Measurements from ENCODE around the gene FKTN. TPM values are rescaled to one million over a fixed set of nuclear protein-coding genes. Genes with fewer than 3 reads are reported as not detected.

The FKTN gene
- total RNA-seq, 8 experiments from 2014 or later = 15.7 to 32.8 (median 18.8) TPM

DNA sequence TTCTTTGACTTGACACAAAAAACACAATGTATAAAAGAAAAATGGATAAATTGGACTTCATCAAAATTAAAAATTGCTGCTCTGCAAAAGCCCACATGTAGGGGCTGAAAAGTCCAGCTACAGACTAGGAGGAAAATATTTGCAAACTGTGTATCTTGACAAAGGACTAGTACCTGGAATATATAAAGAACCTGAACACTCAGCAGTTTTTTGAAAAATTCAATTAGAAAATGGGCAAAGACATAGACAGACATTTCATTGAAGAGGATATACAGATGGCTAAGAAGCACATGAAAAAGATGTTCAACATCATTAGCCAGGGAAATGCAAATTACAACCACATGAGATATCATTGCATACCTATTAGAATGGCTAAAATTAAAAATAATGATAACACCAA lies 85.9 kb downstream of the FKTN start:
- no peak overlapping the region for H3K27ac ChIP-seq
- H3K4me3 ChIP-seq = no peak overlapping the region
- ATAC-seq (replicated peaks in 6 of 8) = no peak

DNA sequence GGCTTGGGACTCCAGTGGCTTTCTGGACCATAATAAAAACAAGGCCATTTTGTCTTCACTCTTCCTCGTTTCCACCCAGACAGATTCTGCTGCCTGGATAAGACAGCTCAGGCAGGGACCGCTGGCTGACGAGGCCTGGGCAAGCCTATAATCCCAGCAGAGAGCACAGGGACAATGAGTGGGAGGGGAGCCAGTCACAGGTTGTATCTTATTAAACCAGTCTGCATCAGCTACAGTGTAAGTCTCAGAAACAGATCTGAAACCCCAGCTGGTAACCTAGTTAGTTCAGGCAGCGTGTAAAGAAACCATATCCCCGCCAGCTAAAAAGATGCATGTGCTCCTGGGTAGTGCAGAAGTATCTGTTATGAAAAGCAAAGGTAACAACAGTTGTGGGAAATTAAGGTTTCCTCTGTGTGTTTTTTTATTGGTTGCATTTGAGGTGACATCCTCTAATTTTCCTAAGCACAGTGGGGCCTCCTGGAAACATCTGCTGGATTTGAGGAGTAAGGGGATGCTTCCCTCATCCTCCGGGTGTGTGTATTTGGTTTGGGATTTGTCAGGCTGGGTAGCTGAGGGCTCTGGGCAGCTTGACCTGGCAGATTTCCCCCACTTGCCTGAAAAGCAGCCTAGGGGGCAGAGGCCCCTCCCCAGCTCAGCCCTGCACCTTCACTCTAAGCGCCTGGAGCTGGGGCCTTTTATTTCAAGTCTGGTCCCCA lies 89.1 kb downstream of the FKTN start:
- no peak for ATAC-seq (replicated peaks in 6 of 8)
- no peak overlapping the region for H3K4me3 ChIP-seq
- H3K4me1 ChIP-seq (replicated peaks in 1 of 2) = peaks cover 5% of the 10 kb centered on the region in 2 donors
- 79 to 100% (median 87%) methylated on average over 1 to 7 of the region's 7 CpGs; no CpG with 5 or more reads in 3 of the 10 experiments for WGBS, 10 experiments
- peak overlapping the region in 1 of 2 donors; percentile 3 for H3K27ac ChIP-seq
- in situ Hi-C loops (cut with MboI; ENCODE audit: low pct_unique_long_range_greater_than_20kb in 2 of 9, low sequenced_read_pairs in 9 of 9, unreplicated experiment in 9 of 9) = loop anchor here in 1 of 9 experiments (25.0 kb wide), 1 partner anchor 90 kb away; no protein-coding TSS in a partner anchor

More for the DNA sequence above, 85.9 kb downstream of the FKTN start:
- in situ Hi-C loops (cut with MboI; ENCODE audit: low pct_unique_long_range_greater_than_20kb in 2 of 9, low sequenced_read_pairs in 9 of 9, unreplicated experiment in 9 of 9) = loop anchor here in 1 of 9 experiments (25.0 kb wide), 1 partner anchor 94 kb away; no protein-coding TSS in a partner anchor
- peaks cover 5% of the 10 kb centered on the region in 2 donors for H3K4me1 ChIP-seq (replicated peaks in 1 of 2)

DNA sequence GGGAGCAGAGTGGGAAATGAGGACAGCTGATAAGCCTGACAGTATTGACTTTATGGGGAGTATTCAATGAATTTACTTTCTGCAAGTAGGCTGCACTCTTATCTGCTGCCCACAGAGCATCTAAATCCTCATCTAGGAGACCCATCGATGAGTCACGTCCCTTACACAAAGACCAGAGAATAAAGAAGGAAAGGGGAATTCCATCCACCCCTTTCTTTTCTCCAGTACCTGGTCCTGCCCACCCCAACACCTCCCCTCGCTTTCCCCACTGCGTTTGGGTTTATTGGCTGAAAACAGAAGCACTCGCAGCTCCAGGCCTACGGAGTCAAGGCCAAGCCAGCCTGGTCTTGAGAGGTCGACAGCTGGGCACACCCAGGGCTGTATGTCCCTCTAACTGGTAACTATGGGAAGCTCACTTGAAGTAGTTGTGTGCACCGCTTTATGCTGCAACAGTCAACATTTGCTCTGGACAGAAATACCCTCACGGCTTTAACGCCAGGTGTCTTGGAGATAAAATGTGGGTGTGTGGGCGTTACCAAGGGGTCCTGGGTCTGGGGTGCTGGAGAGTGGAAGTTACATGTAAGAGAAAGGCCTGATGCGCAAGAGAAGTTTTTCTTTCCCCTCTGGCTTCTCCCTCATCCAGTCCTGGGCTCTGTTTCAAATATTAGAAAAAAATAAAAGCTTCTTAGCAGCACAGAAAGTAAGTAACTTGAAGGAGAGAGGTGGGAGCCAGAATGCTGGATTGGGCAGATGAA lies 89.8 kb downstream of the FKTN start:
- no peak overlapping the region for H3K27ac ChIP-seq
- peak in 4 of 8 experiments; percentile 19 to 94 (median 22) for ATAC-seq (replicated peaks in 6 of 8)
- WGBS, 10 experiments = 63 to 100% (median 87%) methylated on average over 1 to 7 of the region's 12 CpGs
- in situ Hi-C loops (cut with MboI; ENCODE audit: low pct_unique_long_range_greater_than_20kb in 2 of 9, low sequenced_read_pairs in 9 of 9, unreplicated experiment in 9 of 9) = loop anchor here in 1 of 9 experiments (25.0 kb wide), 1 partner anchor 90 kb away; no protein-coding TSS in a partner anchor
- peaks cover 5% of the 10 kb centered on the region in 2 donors for H3K4me1 ChIP-seq (replicated peaks in 1 of 2)
- H3K4me3 ChIP-seq = no peak overlapping the region

DNA sequence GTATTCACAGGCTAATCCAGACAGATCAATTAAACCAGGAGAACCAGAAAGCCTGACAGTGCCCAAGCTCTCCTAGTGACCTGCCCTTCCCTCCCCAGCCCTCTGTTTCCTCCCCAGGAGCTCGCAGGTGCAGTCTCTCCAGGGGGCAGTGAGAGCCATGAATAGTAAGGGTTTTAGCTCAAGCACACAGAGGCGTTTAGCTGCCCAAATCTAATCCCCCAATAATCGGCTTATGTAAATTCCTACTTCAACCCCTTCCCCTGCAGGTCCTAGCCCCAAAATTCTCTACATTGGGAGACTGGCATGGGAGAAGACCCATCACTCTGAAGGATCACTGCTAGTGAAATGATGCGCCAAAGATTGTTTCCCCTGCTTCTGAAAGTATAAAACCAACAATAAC lies 93.9 kb downstream of the FKTN start:
- H3K4me3 ChIP-seq = no peak overlapping the region
- WGBS, 10 experiments = 25 to 100% (median 60%) methylated on average over 1 to 4 of the region's 4 CpGs; no CpG with 5 or more reads in 4 of the 10 experiments
- ATAC-seq (replicated peaks in 6 of 8) = no peak
- in situ Hi-C loops (cut with MboI; ENCODE audit: low pct_unique_long_range_greater_than_20kb in 2 of 9, low sequenced_read_pairs in 9 of 9, unreplicated experiment in 9 of 9) = no loop called here
- H3K4me1 ChIP-seq (replicated peaks in 1 of 2) = peaks cover 5 to 6% of the 10 kb centered on the region in 2 donors
- H3K27ac ChIP-seq = no peak overlapping the region

- WGBS, 10 experiments = 0 to 45% (median 1%) methylated on average over 1 to 31 of the region's 75 CpGs; no CpG with 5 or more reads in 1 of the 10 experiments
- no peak overlapping the region for H3K27ac ChIP-seq
- H3K4me1 ChIP-seq (replicated peaks in 1 of 2) = peaks cover 3 to 7% of the 10 kb centered on the region in 2 donors
- peak; percentile 48 to 94 (median 91) for ATAC-seq (replicated peaks in 6 of 8)
- in situ Hi-C loops (cut with MboI; ENCODE audit: low pct_unique_long_range_greater_than_20kb in 2 of 9, low sequenced_read_pairs in 9 of 9, unreplicated experiment in 9 of 9) = no loop called here
- H3K4me3 ChIP-seq = peak overlapping the region; percentile 27 to 52 (median 43)
Measured at GRCh38 chr9:105656131-105656921, 98.4 kb downstream of the FKTN start.

GRCh38 chr9:105658351-105658750 lies 100.4 kb downstream of the FKTN start:
- in situ Hi-C loops (cut with MboI; ENCODE audit: low pct_unique_long_range_greater_than_20kb in 2 of 9, low sequenced_read_pairs in 9 of 9, unreplicated experiment in 9 of 9) = no loop called here
- no peak for ATAC-seq (replicated peaks in 6 of 8)
- 14 to 100% (median 57%) methylated on average over 1 to 2 of the region's 2 CpGs; no CpG with 5 or more reads in 1 of the 10 experiments for WGBS, 10 experiments
- Histone ChIP-seq H3K27ac (no peak overlapping the region), H3K4me1 (replicated peaks in 1 of 2) (peaks cover 3 to 7% of the 10 kb centered on the region in 2 donors), H3K4me3 (no peak overlapping the region)

GRCh38 chr9:105661011-105661410 lies 103.1 kb downstream of the FKTN start:
- peak in 3 of 8 experiments; percentile 89 to 96 (median 96) for ATAC-seq (replicated peaks in 6 of 8)
- no peak overlapping the region for H3K27ac ChIP-seq
- in situ Hi-C loops (cut with MboI; ENCODE audit: low pct_unique_long_range_greater_than_20kb in 2 of 9, low sequenced_read_pairs in 9 of 9, unreplicated experiment in 9 of 9) = no loop called here
- no peak overlapping the region for H3K4me3 ChIP-seq
- WGBS, 10 experiments = 0 to 100% (median 60%) methylated on average over 1 to 3 of the region's 4 CpGs; no CpG with 5 or more reads in 3 of the 10 experiments
- peaks cover 3 to 7% of the 10 kb centered on the region in 2 donors for H3K4me1 ChIP-seq (replicated peaks in 1 of 2)

DNA sequence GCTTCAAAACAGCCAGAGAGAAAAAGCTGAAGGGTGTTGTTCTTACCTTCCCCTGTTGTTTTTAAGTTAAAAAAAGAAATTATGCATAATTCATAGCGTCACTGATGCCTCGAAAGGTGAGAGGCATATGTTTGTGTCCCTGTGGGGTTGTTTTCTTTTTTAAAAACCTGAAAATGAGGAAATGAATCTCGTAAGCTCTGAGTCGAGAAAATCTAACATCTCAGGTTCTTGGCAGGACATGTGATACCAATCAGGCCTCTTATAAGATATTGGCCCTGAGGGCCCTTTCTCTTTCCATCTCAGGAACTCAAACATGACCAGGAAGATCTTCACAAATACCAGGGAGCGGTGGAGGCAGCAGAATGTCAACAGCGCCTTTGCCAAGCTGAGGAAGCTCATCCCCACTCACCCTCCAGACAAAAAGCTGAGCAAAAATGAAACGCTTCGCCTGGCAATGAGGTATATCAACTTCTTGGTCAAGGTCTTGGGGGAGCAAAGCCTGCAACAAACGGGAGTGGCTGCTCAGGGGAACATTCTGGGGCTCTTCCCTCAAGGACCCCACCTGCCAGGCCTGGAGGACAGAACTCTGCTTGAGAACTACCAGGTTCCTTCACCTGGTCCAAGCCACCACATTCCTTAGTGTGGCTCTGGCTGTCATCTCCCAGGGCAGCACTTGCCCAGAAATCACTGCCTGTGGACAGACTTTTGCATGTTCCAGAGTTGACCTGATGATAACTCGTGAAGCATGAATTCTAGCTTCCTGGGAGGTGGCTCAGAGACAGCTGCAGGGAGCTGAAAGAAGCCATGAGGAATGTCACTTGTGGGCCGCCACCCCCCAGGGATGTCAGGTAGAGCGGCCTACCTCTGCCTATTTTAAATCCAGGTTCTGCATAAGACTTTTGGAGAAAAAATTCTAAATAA lies 104.5 kb downstream of the FKTN start, which contains the start of gene TAL2:
Gene TAL2 (plus strand): TSS at position 274 of the 921 bp plus-strand sequence. CDS start 40 bp downstream, at position 314.
- Histone ChIP-seq H3K27ac (no peak within 1 kb of the TSS), H3K4me1 (replicated peaks in 1 of 2) (peaks cover 1 to 3% of the 10 kb centered on the region in 2 donors), H3K4me3 (no peak within 1 kb of the TSS)
- no peak for ATAC-seq (replicated peaks in 6 of 8)
- WGBS, 10 experiments = 61 to 94% (median 78%) methylated on average over 2 to 9 of the region's 12 CpGs; no CpG with 5 or more reads in 1 of the 10 experiments
- in situ Hi-C loops (cut with MboI; ENCODE audit: low pct_unique_long_range_greater_than_20kb in 2 of 9, low sequenced_read_pairs in 9 of 9, unreplicated experiment in 9 of 9) = no loop called here

- Histone ChIP-seq H3K4me3 (no peak overlapping the region), H3K4me1 (replicated peaks in 1 of 2) (no peaks in the 10 kb centered on the region), H3K27ac (no peak overlapping the region)
- ATAC-seq (replicated peaks in 6 of 8) = no peak
- in situ Hi-C loops (cut with MboI; ENCODE audit: low pct_unique_long_range_greater_than_20kb in 2 of 9, low sequenced_read_pairs in 9 of 9, unreplicated experiment in 9 of 9) = no loop called here
- WGBS, 10 experiments = 0 to 90% (median 61%) methylated on average over 2 to 5 of the region's 5 CpGs; no CpG with 5 or more reads in 2 of the 10 experiments
Measured at GRCh38 chr9:105663914-105664313, 106.0 kb downstream of the FKTN start.

DNA sequence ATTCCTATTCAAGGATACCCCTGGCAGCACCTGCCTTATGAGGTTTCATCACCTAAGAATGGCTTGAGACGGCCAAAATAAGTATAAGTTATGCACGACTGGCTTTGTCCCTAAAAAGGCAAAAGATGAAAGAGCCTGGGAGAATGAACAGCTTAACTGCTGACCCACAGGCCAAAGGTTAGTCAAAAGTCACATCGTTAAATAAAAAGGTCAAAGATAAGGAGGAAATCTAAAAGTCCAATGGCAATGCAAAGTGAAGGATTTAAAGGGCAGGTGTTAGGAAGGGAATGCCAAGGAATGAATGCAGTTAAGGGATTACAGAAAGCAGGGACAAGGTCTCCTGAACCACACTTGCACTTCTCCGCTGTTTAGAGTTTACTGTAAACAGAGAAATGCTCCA lies 109.9 kb downstream of the FKTN start:
- ATAC-seq (replicated peaks in 6 of 8) = no peak
- H3K4me3 ChIP-seq = no peak overlapping the region
- no peaks in the 10 kb centered on the region for H3K4me1 ChIP-seq (replicated peaks in 1 of 2)
- in situ Hi-C loops (cut with MboI; ENCODE audit: low pct_unique_long_range_greater_than_20kb in 2 of 9, low sequenced_read_pairs in 9 of 9, unreplicated experiment in 9 of 9) = no loop called here
- 0 to 67% (median 37%) methylated on average over 1 to 4 of the region's 4 CpGs for WGBS, 10 experiments
- H3K27ac ChIP-seq = no peak overlapping the region

DNA sequence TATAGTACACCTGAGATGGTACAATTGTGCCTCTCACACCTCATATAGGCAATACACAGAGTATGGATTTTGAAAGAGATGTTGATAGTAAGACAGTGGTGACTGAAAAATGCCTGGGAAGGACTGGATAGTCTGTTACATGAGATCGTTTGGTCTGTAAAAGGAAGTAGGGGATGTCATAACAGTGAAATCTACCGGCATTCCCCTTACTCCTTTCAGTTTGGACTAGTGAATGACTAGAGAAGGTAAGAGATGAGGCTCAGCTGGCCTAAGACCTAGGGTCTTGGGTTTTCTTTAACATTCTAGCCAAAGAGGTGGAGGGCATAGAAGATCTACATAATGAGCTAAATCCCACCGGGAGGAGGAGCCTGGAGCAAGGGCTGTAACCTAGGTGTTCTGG lies 112.4 kb downstream of the FKTN start:
- WGBS, 10 experiments = 0 to 100% (median 59%) methylated on average over 1 to 3 of the region's 3 CpGs; no CpG with 5 or more reads in 3 of the 10 experiments
- Histone ChIP-seq H3K4me1 (replicated peaks in 1 of 2) (no peaks in the 10 kb centered on the region), H3K27ac (no peak overlapping the region), H3K4me3 (no peak overlapping the region)
- in situ Hi-C loops (cut with MboI; ENCODE audit: low pct_unique_long_range_greater_than_20kb in 2 of 9, low sequenced_read_pairs in 9 of 9, unreplicated experiment in 9 of 9) = no loop called here
- ATAC-seq (replicated peaks in 6 of 8) = no peak

DNA sequence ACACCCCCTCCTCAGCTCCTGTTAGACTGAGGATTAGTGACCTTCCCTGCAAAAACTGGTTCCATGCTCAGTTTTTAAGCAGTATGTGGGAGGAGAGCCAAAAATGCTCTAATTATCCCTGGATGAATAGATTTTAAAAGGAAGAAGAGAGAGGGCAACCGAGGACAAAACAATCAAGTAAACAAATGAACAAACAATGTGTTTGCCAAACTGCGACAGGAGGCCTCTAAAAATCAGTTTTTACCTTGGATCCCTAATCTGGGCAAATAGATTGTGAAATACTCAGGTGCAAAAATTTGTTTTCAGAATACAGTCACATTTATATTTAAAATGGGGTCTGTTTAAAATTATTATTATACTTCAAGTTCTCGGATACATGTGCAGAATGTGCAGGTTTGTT lies 112.8 kb downstream of the FKTN start:
- H3K27ac ChIP-seq = no peak overlapping the region
- WGBS, 10 experiments = 42 to 100% (median 83%) methylated on average over 1 to 3 of the region's 3 CpGs
- no peaks in the 10 kb centered on the region for H3K4me1 ChIP-seq (replicated peaks in 1 of 2)
- in situ Hi-C loops (cut with MboI; ENCODE audit: low pct_unique_long_range_greater_than_20kb in 2 of 9, low sequenced_read_pairs in 9 of 9, unreplicated experiment in 9 of 9) = no loop called here
- H3K4me3 ChIP-seq = no peak overlapping the region
- no peak for ATAC-seq (replicated peaks in 6 of 8)

Measured in motor neuron (in vitro differentiated cells).